SK-N-SH treated with all-trans-retinoic acid at 6 μM for 48 hours (cell line): ENCODE measurements around the gene TBX18.

ENCODE experiments used
- TCF4 ChIP-seq: fragments of 250-450 bp; sonication (Bioruptor Pico); IDR thresholded peaks from 2 replicates; pipeline ENCODE4 v1.8.0; 2021; ENCODE audit warnings: mild to moderate bottlenecking, moderate library complexity, borderline replicate concordance
- ZFP3 ChIP-seq: fragments of 250-450 bp; sonication (Bioruptor Pico); IDR thresholded peaks from 2 replicates; pipeline ENCODE4 v1.5.0; 2020; ENCODE audit warnings: mild to moderate bottlenecking, moderate library complexity
- TF ChIP-seq, protein P1 (sequence below): fragments of 250-450 bp; sonication (Bioruptor Pico); IDR thresholded peaks from 2 replicates; pipeline ENCODE4 v1.5.0; 2020; ENCODE audit warnings: mild to moderate bottlenecking, moderate library complexity
- TF ChIP-seq, protein P2 (sequence below): fragments of 250-450 bp; sonication (Bioruptor Pico); IDR thresholded peaks from 2 replicates; pipeline ENCODE4 v1.8.0; 2020; ENCODE audit warnings: mild to moderate bottlenecking, moderate library complexity, borderline replicate concordance

DNA sequence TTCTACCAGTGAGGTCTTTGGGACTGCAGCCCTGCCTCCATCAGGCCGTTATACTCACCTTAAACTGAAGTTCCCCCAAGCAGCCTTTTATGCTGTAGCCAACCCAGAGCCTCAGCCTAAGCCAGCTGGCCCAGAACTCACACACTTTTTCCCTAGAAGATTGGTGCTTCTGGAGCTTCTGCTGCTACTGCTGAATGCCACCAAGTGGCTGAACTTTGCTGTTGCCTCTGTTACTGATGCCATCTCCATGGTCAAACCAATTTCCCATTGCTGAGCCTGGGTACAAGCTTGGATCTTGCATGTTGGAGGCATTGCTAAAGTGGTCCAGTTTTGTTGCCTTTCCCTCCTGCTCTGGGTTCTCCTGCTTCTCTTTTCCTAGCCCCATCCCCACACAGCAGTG is 15.0 kb upstream of the TBX18 start:
- TF ChIP-seq, protein P1, sequence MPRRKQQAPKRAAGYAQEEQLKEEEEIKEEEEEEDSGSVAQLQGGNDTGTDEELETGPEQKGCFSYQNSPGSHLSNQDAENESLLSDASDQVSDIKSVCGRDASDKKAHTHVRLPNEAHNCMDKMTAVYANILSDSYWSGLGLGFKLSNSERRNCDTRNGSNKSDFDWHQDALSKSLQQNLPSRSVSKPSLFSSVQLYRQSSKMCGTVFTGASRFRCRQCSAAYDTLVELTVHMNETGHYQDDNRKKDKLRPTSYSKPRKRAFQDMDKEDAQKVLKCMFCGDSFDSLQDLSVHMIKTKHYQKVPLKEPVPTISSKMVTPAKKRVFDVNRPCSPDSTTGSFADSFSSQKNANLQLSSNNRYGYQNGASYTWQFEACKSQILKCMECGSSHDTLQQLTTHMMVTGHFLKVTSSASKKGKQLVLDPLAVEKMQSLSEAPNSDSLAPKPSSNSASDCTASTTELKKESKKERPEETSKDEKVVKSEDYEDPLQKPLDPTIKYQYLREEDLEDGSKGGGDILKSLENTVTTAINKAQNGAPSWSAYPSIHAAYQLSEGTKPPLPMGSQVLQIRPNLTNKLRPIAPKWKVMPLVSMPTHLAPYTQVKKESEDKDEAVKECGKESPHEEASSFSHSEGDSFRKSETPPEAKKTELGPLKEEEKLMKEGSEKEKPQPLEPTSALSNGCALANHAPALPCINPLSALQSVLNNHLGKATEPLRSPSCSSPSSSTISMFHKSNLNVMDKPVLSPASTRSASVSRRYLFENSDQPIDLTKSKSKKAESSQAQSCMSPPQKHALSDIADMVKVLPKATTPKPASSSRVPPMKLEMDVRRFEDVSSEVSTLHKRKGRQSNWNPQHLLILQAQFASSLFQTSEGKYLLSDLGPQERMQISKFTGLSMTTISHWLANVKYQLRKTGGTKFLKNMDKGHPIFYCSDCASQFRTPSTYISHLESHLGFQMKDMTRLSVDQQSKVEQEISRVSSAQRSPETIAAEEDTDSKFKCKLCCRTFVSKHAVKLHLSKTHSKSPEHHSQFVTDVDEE (CRISPR knock-in tag) = no peak
- TF ChIP-seq TCF4 (no peak), ZFP3 (CRISPR knock-in tag) (no peak)
- TF ChIP-seq, protein P2, sequence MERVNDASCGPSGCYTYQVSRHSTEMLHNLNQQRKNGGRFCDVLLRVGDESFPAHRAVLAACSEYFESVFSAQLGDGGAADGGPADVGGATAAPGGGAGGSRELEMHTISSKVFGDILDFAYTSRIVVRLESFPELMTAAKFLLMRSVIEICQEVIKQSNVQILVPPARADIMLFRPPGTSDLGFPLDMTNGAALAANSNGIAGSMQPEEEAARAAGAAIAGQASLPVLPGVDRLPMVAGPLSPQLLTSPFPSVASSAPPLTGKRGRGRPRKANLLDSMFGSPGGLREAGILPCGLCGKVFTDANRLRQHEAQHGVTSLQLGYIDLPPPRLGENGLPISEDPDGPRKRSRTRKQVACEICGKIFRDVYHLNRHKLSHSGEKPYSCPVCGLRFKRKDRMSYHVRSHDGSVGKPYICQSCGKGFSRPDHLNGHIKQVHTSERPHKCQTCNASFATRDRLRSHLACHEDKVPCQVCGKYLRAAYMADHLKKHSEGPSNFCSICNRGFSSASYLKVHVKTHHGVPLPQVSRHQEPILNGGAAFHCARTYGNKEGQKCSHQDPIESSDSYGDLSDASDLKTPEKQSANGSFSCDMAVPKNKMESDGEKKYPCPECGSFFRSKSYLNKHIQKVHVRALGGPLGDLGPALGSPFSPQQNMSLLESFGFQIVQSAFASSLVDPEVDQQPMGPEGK (CRISPR knock-in tag) = no peak
